ENCODE measurements around the gene OR7A17. TPM values are rescaled to one million over a fixed set of nuclear protein-coding genes. Genes with fewer than 3 reads are reported as not detected.

OR7A17 gene
- total RNA-seq, 1 experiment from 2014 or later: not detected

Other genes starting within 250 kb of the OR7A17 start
- not detected in 2 replicates for gene ADGRE3, start 211.3 kb downstream of the OR7A17 start, total RNA-seq (2014; rRNA removed)
- 6.2 and 11.6 TPM in 2 replicates for gene ZNF333, start 196.1 kb downstream of the OR7A17 start, total RNA-seq (2014; rRNA removed)
- gene ADGRE2, start 107.6 kb downstream of the OR7A17 start, total RNA-seq (2014; rRNA removed): 2.5 and 4.2 TPM in 2 replicates
- gene OR7A5, start 50.9 kb downstream of the OR7A17 start, total RNA-seq (2014; rRNA removed): not detected in 2 replicates
- not detected in 2 replicates for gene OR7C1, start 50.9 kb downstream of the OR7A17 start, total RNA-seq (2014; rRNA removed)
- gene OR7A10, start 37.2 kb downstream of the OR7A17 start, total RNA-seq (2014; rRNA removed): not detected in 2 replicates
- gene OR7C2, start 55.4 kb upstream of the OR7A17 start, total RNA-seq (2014; rRNA removed): not detected in 2 replicates
- gene SLC1A6, start 93.7 kb upstream of the OR7A17 start, total RNA-seq (2014; rRNA removed): 4.4 and 9.6 TPM in 2 replicates
- gene CASP14, start 163.3 kb upstream of the OR7A17 start, total RNA-seq (2014; rRNA removed): 5.0 and 8.9 TPM in 2 replicates
- gene OR1I1, start 196.1 kb upstream of the OR7A17 start, total RNA-seq (2014; rRNA removed): not detected in 2 replicates
- gene SYDE1, start 221.3 kb upstream of the OR7A17 start, total RNA-seq (2014; rRNA removed): 13.8 and 20.3 TPM in 2 replicates